ENCODE measurements around the gene CALHM6. TPM values are rescaled to one million over a fixed set of nuclear protein-coding genes. Genes with fewer than 3 reads are reported as not detected.

The CALHM6 gene
- total RNA-seq, 1 donor from 2014 or later: not detected

GRCh38 chr6:116433206-116433712, 27.9 kb upstream of the CALHM6 start:
- Histone ChIP-seq H3K9ac (no peak overlapping the region), H3K27me3 (no peaks in the 10 kb centered on the region), H3K27ac (no peak overlapping the region), H3K36me3 (no peaks in the 10 kb centered on the region), H3F3A (ENCODE audit: low read depth) (no peaks in the 10 kb centered on the region), H4K20me1 (ENCODE audit: low read depth) (no peaks in the 10 kb centered on the region), H3K4me2 (no peak overlapping the region), H3K79me2 (ENCODE audit: low read depth) (no peaks in the 10 kb centered on the region), H2AFZ (replicated peaks) (no peak overlapping the region), H3K4me3 (no peak overlapping the region), H3K4me1 (no peaks in the 10 kb centered on the region), H3K9me3 (ENCODE audit: low read depth) (no peaks in the 10 kb centered on the region)
- TF ChIP-seq CTCF (IDR thresholded peaks at IDR 0.05) (no peak), EZH2 (IDR thresholded peaks at IDR 0.05) (no peak), EZH2phosphoT487 (IDR thresholded peaks at IDR 0.05) (no peak)
- H3K4me1 Mint-ChIP-seq: peaks cover 21% of the 10 kb centered on the region
- no peak overlapping the region for H3K27ac Mint-ChIP-seq
- peaks cover 2% of the 10 kb centered on the region for H3K9me3 Mint-ChIP-seq
- no peak for DNase-seq (ENCODE audit: low spot score)
- peaks cover 29% of the 10 kb centered on the region for H3K36me3 Mint-ChIP-seq
- H3K4me3 Mint-ChIP-seq: no peak overlapping the region
- H3K27me3 Mint-ChIP-seq (ENCODE audit: insufficient read depth, low read depth): peaks cover 5% of the 10 kb centered on the region

- no peaks in the 10 kb centered on the region for H4K20me1 ChIP-seq (ENCODE audit: low read depth)
- no peaks in the 10 kb centered on the region for H3K79me2 ChIP-seq (ENCODE audit: low read depth)
- Mint-ChIP-seq H3K9me3 (peaks cover 2% of the 10 kb centered on the region), H3K27ac (no peak overlapping the region), H3K27me3 (ENCODE audit: insufficient read depth, low read depth) (peaks cover 5% of the 10 kb centered on the region), H3K4me1 (peaks cover 30% of the 10 kb centered on the region), H3K4me3 (no peak overlapping the region), H3K36me3 (peaks cover 22% of the 10 kb centered on the region)
- no peak overlapping the region for H3K4me2 ChIP-seq
- H3K9me3 ChIP-seq (ENCODE audit: low read depth): no peaks in the 10 kb centered on the region
- no peak overlapping the region for H3K4me3 ChIP-seq
- DNase-seq (ENCODE audit: low spot score): no peak
- TF ChIP-seq EZH2phosphoT487 (IDR thresholded peaks at IDR 0.05) (no peak), CTCF (IDR thresholded peaks at IDR 0.05) (no peak), EZH2 (IDR thresholded peaks at IDR 0.05) (no peak)
- no peak overlapping the region for H2AFZ ChIP-seq (replicated peaks)
- H3K4me1 ChIP-seq: peaks cover 8% of the 10 kb centered on the region
- no peaks in the 10 kb centered on the region for H3K36me3 ChIP-seq
- H3K27ac ChIP-seq: no peak overlapping the region
- no peaks in the 10 kb centered on the region for H3F3A ChIP-seq (ENCODE audit: low read depth)
- H3K9ac ChIP-seq: no peak overlapping the region
- no peaks in the 10 kb centered on the region for H3K27me3 ChIP-seq
These were observed 27.0 kb upstream of the CALHM6 start for GRCh38 chr6:116434056-116434725.

- Mint-ChIP-seq H3K9me3 (peaks cover 2% of the 10 kb centered on the region), H3K27me3 (ENCODE audit: insufficient read depth, low read depth) (peaks cover 3% of the 10 kb centered on the region), H3K4me3 (no peak overlapping the region), H3K27ac (peak overlapping the region; percentile 3), H3K36me3 (peaks cover 15% of the 10 kb centered on the region), H3K4me1 (peaks cover 43% of the 10 kb centered on the region)
- Histone ChIP-seq H3K79me2 (ENCODE audit: low read depth) (no peaks in the 10 kb centered on the region), H4K20me1 (ENCODE audit: low read depth) (no peaks in the 10 kb centered on the region), H2AFZ (replicated peaks) (no peak overlapping the region), H3K9ac (no peak overlapping the region), H3K27ac (no peak overlapping the region), H3K4me3 (no peak overlapping the region), H3F3A (ENCODE audit: low read depth) (no peaks in the 10 kb centered on the region), H3K36me3 (no peaks in the 10 kb centered on the region), H3K9me3 (ENCODE audit: low read depth) (no peaks in the 10 kb centered on the region), H3K4me1 (peaks cover 15% of the 10 kb centered on the region), H3K27me3 (no peaks in the 10 kb centered on the region), H3K4me2 (no peak overlapping the region)
- DNase-seq (ENCODE audit: low spot score): no peak
- TF ChIP-seq EZH2phosphoT487 (IDR thresholded peaks at IDR 0.05) (no peak), CTCF (IDR thresholded peaks at IDR 0.05) (no peak), EZH2 (IDR thresholded peaks at IDR 0.05) (no peak)
These were observed 24.6 kb upstream of the CALHM6 start for GRCh38 chr6:116436586-116436985.
